Small intestine (tissue), 7 donors: ENCODE results near the gene PPP2R3C. TPM values are rescaled to one million over a fixed set of nuclear protein-coding genes. Genes with fewer than 3 reads are reported as not detected.
"Not testable (repeated sequence)": the region's sequence is repeated elsewhere in the genome, so short reads cannot be mapped to it uniquely, and the experiment has no call there.

Source experiments
- DNase-seq, 2 donors: peaks; one replicate each; pipeline versions ENCODE4 v3.0.0 to v3.0.0-alpha.2; 2013
- FAIRE-seq: peaks from 2 replicates; lab custom pipeline; 2012; peaks lifted over from hg19 to GRCh38; lab: Jason Lieb, UNC
- H3K27ac ChIP-seq, 3 donors: one replicate each; pipeline ENCODE4 v1.5.1; 2013; ENCODE audit warnings: low read length in 2 of 3, mild to moderate bottlenecking in 2 of 3, control low read depth in 1 of 3, inconsistent platforms in 1 of 3, low read depth in 1 of 3, moderate library complexity in 1 of 3
- H3K27me3 ChIP-seq, 3 donors: one replicate each; pipeline ENCODE4 v1.6.1; 2013; ENCODE audit warnings: low read length in 3 of 3, inconsistent platforms in 1 of 3; ENCODE audit not compliant: control insufficient read depth in 3 of 3, insufficient read depth in 3 of 3
- H3K36me3 ChIP-seq, 3 donors: one replicate each; pipeline ENCODE4 v1.6.1; 2013; ENCODE audit warnings: low read length in 3 of 3, inconsistent platforms in 1 of 3, low read depth in 1 of 3, mild to moderate bottlenecking in 1 of 3, moderate library complexity in 1 of 3; ENCODE audit not compliant: control insufficient read depth in 3 of 3, insufficient read depth in 2 of 3
- H3K4me1 ChIP-seq, 3 donors: one replicate each; pipeline ENCODE4 v1.6.1; 2013; ENCODE audit warnings: low read length in 2 of 3, inconsistent platforms in 1 of 3, low read depth in 1 of 3, mild to moderate bottlenecking in 1 of 3, moderate library complexity in 1 of 3; ENCODE audit not compliant: control insufficient read depth in 3 of 3, insufficient read depth in 2 of 3
- H3K4me3 ChIP-seq, 3 donors: one replicate each; pipeline ENCODE4 v1.5.1; 2013; ENCODE audit warnings: low read length in 3 of 3, control low read depth in 1 of 3, inconsistent platforms in 1 of 3, low read depth in 1 of 3, mild to moderate bottlenecking in 1 of 3, moderate library complexity in 1 of 3
- H3K9me3 ChIP-seq, 2 donors: one replicate each; pipeline ENCODE4 v1.6.1; 2013; ENCODE audit warnings: low read depth in 1 of 2, low read length in 1 of 2; ENCODE audit not compliant: control insufficient read depth in 2 of 2, insufficient read depth in 1 of 2
- WGBS, 3 donors: extraction: QIAGEN DNeasy Blood & Tissue Kit; methylation state at CpG; one replicate each; pipeline ENCODE4 v1.1.7; 2013; 5-methylcytosine and 5-hydroxymethylcytosine counted together
- polyA plus RNA-seq, 4 donors: library from polyadenylated mRNA; stranded (reverse) in 3 of 4; unstranded in 1 of 4; fragments of 200-250 nt in 3 of 4; fragments of 120-200 nt in 1 of 4; gene quantifications; one replicate each; pipeline versions ENCODE4 v1.2.1 to v1.2.3, GENCODE V29; 2013
- donor health status: healthy with polysubstance abuse.
- donor health status: control.
- donor health status: control.
- donor health status: Bipolar disorder and iron deficiency.
- donor health status: healthy.

The PPP2R3C gene
- polyA plus RNA-seq, 4 donors, result 23.3 to 50.0 (median 49.1) TPM

DNA sequence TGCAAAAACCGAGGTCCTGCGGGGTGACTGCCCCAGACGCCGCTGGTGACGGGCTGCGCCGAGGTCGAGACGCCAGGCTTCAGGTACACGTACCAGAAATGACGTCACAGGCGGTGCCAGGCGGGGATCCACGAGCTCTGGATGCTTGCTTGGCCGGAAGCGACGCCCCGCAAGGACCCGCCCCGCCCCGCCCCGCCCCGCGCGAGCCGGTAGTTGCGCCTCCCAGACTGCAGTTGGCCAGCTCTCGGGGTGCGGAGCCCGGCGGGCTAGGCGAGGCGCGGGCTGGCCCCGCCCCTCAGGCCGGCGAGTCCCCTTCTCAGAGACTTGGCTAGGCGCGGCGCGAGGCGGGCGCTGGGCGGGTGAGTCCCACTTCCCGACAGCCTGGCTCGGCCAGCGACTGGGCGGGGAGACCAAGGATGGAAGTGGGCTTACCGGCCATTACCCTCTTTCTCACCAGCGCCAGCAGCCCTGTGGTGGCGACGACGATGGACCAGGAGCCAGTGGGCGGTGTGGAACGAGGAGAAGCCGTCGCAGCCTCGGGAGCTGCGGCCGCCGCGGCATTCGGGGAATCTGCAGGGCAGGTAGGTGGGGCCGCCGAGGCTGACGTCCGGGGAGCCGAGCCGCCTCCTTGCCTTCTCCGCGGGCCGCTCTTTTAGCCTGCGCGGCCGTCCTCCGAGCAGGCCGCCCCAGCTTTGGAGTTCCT lies 75.6 kb downstream of the PPP2R3C start, which contains the start of gene FAM177A1:
TSS of gene FAM177A1 (plus strand) at position 225 of the 703 bp plus-strand sequence. CDS start at position 417, 192 bp downstream.
- DNase-seq, result peak; percentile 99
- H3K27ac ChIP-seq, result peak within 1 kb of the TSS; percentile 96 to 100 (median 100)
- H3K27me3 ChIP-seq, result no peaks in the 10 kb centered on the region
- WGBS, 3 donors, result 0 to 1% (median 0%) methylated on average over 51 to 77 of the region's 77 CpGs
- peak within 1 kb of the TSS; percentile 59 to 92 (median 68) for H3K4me3 ChIP-seq
- no peak for FAIRE-seq
- H3K36me3 ChIP-seq, result peaks cover 0 to 14% (median 0%) of the 10 kb centered on the region in 3 donors
- peaks cover 0 to 8% (median 7%) of the 10 kb centered on the region in 3 donors for H3K4me1 ChIP-seq
- H3K9me3 ChIP-seq, result no peaks in the 10 kb centered on the region

DNA sequence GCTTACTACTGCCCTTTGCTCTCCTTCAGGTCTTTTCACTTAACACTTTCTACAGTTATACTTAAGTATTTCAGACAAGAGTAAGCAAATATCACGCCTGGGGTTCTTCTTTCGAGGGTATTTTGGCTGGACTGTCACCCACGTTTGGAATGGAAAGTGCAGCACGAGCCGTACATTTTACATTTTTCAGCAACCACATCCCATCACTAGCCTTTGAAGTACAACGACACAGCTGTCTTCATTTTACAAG lies 76.1 kb downstream of the PPP2R3C start:
- Histone ChIP-seq H3K9me3 (no peaks in the 10 kb centered on the region), H3K27me3 (no peaks in the 10 kb centered on the region), H3K27ac (peak overlapping the region; percentile 96 to 100 (median 100)), H3K4me1 (peaks cover 0 to 8% (median 6%) of the 10 kb centered on the region in 3 donors), H3K4me3 (peak overlapping the region; percentile 51 to 70 (median 68)), H3K36me3 (peaks cover 0 to 10% (median 0%) of the 10 kb centered on the region in 3 donors)
- DNase-seq (no peak), FAIRE-seq (no peak)
- 0 to 2% (median 0%) methylated on average over 6 of the region's 6 CpGs for WGBS, 3 donors

DNA sequence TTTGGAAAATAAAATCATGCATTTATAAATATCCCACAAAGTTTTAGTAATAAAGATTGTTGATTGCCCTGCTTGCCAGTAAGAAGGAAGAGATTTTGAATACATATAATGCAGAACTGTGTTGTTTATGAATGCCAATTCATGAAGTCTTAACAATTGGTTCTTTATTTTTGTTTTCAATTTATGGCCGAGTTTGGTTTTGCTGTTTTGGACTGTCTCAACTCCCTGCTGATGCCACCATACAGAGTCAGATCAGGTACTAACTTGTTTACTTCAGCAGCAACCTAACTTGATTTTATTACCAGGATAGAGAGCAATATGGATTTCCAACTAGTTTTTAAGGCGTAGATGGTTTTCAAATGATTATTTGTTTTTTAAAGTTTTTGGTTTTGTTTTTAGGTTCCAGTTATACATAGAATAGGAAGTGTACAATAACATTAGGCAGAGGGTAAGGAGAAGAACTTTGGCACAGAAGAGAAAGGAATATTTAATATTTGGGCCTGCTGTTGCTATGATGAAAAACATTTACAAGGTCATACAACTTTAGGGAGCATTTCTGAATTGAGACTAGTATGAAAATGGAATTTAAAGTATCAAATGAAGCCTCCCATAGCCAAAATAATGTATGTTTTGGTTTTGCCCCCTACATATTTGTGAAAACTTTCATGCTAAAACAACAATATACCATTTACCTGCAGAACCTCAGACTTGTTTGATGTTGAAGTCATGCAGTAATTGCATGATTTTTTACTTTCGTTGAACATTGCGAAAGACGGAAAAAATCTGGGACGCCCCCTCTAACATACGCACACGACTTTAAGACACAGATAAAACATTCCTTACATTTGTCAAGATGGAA lies 76.6 kb downstream of the PPP2R3C start:
- no peaks in the 10 kb centered on the region for H3K27me3 ChIP-seq
- H3K4me1 ChIP-seq, result peaks cover 0 to 6% (median 6%) of the 10 kb centered on the region in 3 donors
- H3K4me3 ChIP-seq, result peak overlapping the region; percentile 51 to 70 (median 68)
- WGBS, 3 donors, result 13 to 20% (median 18%) methylated on average over 8 of the region's 8 CpGs
- H3K9me3 ChIP-seq, result no peaks in the 10 kb centered on the region
- peaks cover 0 to 8% (median 0%) of the 10 kb centered on the region in 3 donors for H3K36me3 ChIP-seq
- H3K27ac ChIP-seq, result peak overlapping the region; percentile 96 to 100 (median 100)
- DNase-seq (peak in 1 of 2 donors; percentile 20), FAIRE-seq (no peak)

DNA sequence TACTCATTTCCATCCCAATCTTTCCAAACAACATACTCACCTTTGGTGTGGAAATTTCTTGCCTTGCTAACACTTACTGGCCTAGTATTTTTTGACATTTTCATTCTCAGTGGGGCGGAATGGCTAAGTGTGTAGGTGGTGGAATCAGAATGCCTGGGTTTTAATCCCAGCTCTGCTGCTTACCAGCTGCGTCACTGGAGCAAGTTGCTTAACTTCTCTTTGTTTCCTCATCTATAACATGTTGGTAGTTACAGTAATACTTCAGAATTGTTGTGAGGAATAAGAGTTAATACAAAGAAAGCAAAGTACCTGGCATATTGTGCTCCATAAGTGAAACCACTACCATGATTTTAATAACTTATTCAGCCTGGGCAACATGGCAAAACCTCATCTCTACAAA lies 78.7 kb downstream of the PPP2R3C start:
- Histone ChIP-seq H3K9me3 (no peaks in the 10 kb centered on the region), H3K27ac (no peak overlapping the region), H3K4me3 (no peak overlapping the region), H3K36me3 (no peaks in the 10 kb centered on the region), H3K27me3 (no peaks in the 10 kb centered on the region), H3K4me1 (peaks cover 0 to 6% (median 6%) of the 10 kb centered on the region in 3 donors)
- DNase-seq (no peak), FAIRE-seq (no peak)
- 93 to 100% (median 97%) methylated on average over 2 of the region's 2 CpGs for WGBS, 3 donors

DNA sequence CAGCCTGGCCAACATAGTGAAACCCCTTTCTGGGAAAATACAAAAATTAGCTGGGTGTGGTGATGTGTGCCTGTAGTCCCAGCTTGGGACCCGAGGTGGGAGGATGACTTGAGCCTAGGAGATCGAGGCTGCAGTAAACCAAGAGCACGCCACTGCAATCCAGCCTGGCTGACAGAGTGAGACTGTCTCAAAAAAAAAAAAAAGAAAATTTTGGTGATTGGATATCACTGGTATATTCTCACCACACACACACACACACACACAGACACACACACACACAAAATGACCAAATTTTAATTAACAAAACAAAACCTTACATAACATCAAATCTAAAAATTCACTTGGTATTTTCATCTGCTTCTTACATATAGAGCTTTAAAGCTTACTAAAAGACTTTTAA lies 79.2 kb downstream of the PPP2R3C start:
- DNase-seq (no peak), FAIRE-seq (no peak)
- H3K9me3 ChIP-seq, result no peaks in the 10 kb centered on the region
- peaks cover 0 to 6% (median 2%) of the 10 kb centered on the region in 3 donors for H3K4me1 ChIP-seq
- no peak overlapping the region for H3K4me3 ChIP-seq
- H3K27ac ChIP-seq, result no peak overlapping the region
- no peaks in the 10 kb centered on the region for H3K36me3 ChIP-seq
- WGBS, 3 donors, result 85 to 95% (median 91%) methylated on average over 3 of the region's 3 CpGs
- no peaks in the 10 kb centered on the region for H3K27me3 ChIP-seq

DNA sequence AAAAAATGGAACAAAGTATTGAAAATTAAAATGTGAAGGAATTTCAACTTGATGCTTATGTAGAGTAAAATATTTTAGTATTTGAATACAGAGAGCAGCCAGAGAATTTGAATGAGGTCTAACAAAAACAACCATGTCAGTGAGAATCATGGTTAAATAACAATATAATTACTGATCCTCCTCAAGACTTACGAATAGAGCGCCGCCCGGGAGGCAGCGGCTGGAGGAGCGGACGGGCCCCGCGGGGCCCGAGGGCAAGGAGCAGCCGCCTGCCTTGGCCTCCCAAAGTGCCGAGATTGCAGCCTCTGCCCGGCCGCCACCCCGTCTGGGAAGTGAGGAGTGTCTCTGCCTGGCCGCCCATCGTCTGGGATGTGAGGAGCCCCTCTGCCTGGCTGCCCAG lies 83.5 kb downstream of the PPP2R3C start:
- H3K4me1 ChIP-seq, H3K4me3 ChIP-seq, DNase-seq, H3K36me3 ChIP-seq, H3K27me3 ChIP-seq, H3K27ac ChIP-seq, FAIRE-seq: not testable (repeated sequence)
- WGBS, 3 donors, result 93 to 100% (median 96%) methylated on average over 1 to 11 of the region's 17 CpGs
- H3K9me3 ChIP-seq, result peaks cover 1 to 18% of the 10 kb centered on the region in 2 donors

Other genes starting within 250 kb of the PPP2R3C start
- gene BAZ1A, start 246.6 kb downstream of the PPP2R3C start, polyA plus RNA-seq, result 10 to 100 TPM; 16.4 to 40.3 (median 25.4) TPM
- 10 to 100 TPM; 31.3 to 59.6 (median 35.9) TPM for gene SRP54, start 139.0 kb downstream of the PPP2R3C start, polyA plus RNA-seq
- 100 to 1,000 TPM in 1 of 4 donors, 10 to 100 TPM in 3; 47.7 to 111 (median 75.9) TPM for gene FAM177A1, start 75.7 kb downstream of the PPP2R3C start, polyA plus RNA-seq
- 10 to 100 TPM in 3 of 4 donors, 1 to 10 TPM in 1; 8.1 to 31.0 (median 16.0) TPM for gene PRORP, start 562 bp upstream of the PPP2R3C start, polyA plus RNA-seq
- gene PSMA6, start 170.4 kb upstream of the PPP2R3C start, polyA plus RNA-seq, result 100 to 1,000 TPM; 165 to 288 (median 266) TPM